Measurements from ENCODE around the gene MAGED4.
"Not testable (repeated sequence)": the region's sequence is repeated elsewhere in the genome, so short reads cannot be mapped to it uniquely, and the experiment has no call there.

MAGED4 gene, protein sequence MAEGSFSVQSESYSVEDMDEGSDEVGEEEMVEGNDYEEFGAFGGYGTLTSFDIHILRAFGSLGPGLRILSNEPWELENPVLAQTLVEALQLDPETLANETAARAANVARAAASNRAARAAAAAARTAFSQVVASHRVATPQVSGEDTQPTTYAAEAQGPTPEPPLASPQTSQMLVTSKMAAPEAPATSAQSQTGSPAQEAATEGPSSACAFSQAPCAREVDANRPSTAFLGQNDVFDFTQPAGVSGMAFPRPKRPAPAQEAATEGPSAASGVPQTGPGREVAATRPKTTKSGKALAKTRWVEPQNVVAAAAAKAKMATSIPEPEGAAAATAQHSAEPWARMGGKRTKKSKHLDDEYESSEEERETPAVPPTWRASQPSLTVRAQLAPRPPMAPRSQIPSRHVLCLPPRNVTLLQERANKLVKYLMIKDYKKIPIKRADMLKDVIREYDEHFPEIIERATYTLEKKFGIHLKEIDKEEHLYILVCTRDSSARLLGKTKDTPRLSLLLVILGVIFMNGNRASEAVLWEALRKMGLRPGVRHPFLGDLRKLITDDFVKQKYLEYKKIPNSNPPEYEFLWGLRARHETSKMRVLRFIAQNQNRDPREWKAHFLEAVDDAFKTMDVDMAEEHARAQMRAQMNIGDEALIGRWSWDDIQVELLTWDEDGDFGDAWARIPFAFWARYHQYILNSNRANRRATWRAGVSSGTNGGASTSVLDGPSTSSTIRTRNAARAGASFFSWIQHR

GRCh38 chrX:52184440-52185077 is at the start of gene MAGED4:
Gene MAGED4, plus strand, starts transcription at chrX:52184888. Its CDS starts 1,035 bp downstream, at chrX:52185923.
- not testable (repeated sequence) for DNase-seq (ENCODE audit: low read depth)

DNA sequence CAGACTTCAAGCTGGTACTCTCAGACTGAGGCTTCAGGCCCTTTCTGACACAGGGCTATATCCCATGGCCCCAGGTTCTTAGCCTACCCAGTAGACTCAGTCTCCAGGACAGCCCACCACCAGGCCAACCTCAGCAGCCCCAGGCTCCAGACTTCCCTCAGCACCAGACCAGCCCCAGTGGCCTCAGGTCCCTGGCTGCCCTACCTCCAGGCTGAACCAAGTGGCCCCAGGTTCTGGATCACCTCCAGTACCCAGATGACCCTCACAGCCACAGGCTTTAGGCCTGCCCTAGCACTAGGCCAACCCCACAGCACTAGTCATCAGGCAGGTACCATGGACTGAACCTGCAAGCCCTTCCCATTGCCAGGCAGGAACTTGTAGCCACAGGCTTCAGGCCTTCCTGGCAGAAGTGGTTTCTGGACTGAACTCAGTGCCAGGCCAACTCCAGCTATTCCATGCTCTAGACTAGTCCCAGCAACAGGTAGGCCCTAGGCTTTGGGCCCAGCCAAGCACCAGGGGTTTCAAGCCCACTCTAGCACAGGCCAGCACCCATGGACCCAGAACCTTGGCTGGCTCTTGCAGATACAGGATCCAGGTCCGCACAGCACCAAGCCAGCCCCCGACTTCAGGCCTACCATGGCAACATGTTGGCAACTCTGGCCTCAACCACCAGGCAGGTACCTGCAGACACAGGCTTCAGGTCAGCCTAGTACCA is 45.7 kb upstream of the MAGED4 start:
- DNase-seq (ENCODE audit: low read depth), result no peak

DNA sequence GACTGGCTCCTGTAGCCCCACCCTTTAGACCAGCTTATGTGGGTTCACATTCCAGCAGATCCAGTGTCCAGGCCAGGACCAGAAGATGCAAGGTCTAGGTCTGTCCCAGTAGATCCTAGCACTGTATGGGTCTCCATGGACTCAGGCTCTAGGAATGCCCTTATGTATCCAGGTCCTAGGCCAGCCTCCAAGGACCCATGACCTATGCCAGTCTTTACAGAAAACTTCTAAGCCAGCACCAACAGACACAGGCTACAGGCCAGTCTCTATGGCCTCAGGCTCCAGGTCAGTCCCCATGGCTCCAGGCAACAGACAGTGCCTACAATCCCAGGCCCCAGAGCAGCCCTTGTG is 45.2 kb upstream of the MAGED4 start:
- DNase-seq (ENCODE audit: low read depth), result no peak

GRCh38 chrX:52140020-52140419 is 44.7 kb upstream of the MAGED4 start:
- no peak for DNase-seq (ENCODE audit: low read depth)

DNA sequence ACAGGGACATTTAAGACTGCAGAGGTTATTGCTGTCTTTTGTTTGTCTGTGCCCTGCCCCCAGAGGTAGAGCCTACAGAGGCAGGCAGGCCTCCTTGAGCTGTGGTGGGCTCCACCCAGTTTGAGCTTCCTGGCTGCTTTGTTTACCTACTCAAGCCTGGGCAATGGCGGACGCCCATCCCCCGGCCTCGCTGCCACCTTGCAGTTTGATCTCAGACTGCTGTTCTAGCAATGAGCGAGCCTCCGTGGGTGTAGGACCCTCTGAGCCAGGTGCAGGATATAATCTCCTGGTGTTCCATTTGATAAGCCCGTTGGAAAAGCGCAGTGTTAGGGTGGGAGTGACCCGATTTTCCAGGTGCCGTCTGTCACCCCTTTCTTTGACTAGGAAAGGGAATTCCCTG is 34.0 kb upstream of the MAGED4 start:
- DNase-seq (ENCODE audit: low read depth), result not testable (repeated sequence)

DNA sequence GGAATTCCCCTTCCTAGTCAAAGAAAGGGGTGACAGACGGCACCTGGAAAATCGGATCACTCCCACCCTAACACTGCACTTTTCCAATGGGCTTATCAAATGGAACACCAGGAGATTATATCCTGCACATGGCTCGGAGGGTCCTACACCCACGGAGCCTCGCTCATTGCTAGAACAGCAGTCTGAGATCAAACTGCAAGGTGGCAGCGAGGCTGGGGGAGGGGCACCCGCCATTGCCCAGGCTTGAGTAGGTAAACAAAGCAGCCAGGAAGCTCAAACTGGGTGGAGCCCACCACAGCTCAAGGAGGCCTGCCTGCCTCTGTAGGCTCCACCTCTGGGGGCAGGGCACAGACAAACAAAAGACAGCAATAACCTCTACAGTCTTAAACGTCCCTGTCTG is 24.5 kb upstream of the MAGED4 start:
- not testable (repeated sequence) for DNase-seq (ENCODE audit: low read depth)

- no peak for DNase-seq (ENCODE audit: low read depth)
These were observed 17.8 kb upstream of the MAGED4 start for GRCh38 chrX:52166840-52167239.

DNA sequence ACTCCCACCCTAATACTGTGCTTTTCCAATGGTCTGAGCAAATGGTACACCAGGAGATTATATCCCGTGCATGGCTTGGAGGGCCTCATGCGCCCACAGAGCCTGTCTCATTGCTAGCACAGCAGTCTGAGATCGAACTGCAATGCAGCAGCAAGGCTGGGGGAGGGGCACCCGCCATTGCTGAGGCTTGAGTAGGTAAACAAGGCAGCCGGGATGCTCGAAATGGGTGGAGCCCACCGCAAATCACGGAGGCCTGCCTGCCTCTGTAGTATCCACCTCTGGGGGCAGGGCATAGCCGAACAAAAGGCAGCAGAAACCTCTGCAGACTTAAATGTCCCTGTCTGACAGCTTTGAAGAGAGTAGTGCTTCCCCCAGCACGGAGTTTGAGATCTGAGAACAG is 13.6 kb upstream of the MAGED4 start:
- DNase-seq (ENCODE audit: low read depth), result not testable (repeated sequence)

DNA sequence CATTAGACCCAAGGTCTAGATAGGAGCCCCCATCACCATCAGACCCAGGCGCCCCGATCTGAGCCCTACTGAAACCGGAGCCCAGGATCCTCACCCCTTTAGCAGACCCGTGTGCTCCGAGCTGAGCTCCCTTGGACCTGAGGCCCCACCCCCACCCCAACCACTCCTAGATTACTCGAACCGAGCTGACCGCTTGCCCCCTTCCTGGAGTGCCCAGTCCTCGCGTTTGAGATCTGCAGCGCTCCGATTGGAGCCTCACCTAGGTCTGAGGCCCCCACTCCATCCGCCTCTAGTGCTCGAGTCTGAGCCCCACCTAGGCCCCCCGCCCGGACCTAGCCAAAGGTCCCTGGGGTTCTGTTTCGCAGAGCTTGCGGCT is 378 bp downstream of the MAGED4 start:
- not testable (repeated sequence) for DNase-seq (ENCODE audit: low read depth)

GRCh38 chrX:52211405-52211804 is 26.7 kb downstream of the MAGED4 start:
- not testable (repeated sequence) for DNase-seq (ENCODE audit: low read depth)

DNA sequence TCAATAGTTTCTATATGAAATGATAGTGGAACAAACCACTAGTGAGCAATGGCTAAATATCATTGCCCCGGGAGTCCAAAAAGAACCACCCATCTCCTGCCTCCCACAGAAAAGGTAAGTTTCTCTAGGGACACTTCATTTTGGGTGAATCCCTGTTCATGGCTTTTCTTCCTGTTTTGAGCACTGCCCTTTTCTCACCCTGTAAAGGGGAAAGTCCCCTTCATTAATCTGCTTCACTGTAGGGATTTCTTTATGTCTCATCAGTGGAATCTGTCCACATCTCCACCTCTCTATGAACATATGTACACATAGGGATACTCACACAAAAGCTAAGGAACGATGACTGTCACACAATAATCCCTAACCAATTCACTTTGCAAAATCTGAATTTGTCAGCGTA is 28.6 kb downstream of the MAGED4 start:
- DNase-seq (ENCODE audit: low read depth), result no peak

DNA sequence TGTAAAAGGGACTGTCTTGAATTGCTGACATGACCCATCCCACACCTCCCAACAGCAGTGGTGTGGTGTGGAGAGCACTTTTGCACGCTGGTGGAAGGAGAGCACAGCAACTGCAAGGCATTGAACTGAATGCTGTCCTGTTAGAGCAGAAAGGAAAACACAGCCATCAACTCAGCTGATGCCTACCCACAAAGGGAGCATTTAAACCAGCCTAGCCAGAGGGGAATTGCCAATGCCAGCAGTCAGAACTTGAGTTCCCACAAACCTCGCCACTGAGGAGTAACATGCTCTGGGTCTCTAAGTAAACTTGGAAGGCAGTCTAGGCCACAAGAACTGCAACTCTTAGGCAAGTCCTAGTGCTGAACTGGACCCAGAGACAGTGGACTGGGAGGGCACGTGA is 31.9 kb downstream of the MAGED4 start:
- no peak for DNase-seq (ENCODE audit: low read depth)

DNA sequence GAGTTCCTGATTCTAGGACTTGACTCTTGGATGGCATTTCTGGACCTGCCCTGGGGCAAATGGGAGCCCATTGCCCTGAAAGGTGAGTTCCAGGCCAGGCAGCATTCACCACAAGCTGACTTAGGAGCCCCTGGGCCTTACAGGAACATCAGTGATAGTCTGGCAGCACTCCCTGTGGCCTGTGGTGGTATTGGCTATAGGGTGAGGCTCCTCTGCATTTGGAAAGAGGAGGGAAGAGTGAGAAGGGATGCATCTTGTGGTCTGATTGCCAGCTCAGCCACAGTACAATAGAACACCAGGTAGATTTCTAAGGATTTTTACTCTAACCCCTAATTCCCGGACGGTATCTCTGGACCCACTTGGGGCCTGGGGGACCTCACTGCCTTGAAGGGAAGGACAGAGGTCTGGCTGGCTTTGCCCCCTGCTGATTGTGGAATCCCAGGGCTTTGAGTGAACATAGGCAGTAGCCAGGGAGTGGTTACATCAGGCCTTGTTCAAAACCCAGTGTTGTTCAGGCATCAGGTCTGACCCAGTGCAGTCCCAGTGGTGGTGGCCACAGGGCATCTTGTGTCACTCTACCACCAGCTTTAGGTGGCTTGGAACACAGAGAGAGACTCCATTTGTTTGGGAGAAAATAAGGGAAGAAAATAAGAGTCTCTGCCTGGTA is 32.9 kb downstream of the MAGED4 start:
- DNase-seq (ENCODE audit: low read depth), result no peak

DNA sequence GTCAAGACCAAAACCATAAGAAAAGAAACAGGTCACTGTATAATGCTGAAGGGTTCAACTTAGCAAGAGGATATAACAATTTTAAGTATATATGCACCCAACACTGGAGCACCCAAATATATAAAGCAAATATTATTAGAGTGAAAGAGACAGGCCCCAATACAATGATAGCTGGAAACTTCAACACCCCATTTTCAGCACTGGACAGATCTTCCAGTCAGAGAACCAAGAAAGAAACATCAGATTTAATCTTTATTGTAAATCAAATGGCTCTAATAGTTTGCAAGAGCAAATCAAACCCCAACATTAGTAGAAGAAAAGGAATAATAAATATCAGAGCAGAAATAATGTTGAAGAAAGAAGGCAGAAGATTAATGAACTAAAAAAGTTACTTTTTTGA is 36.2 kb downstream of the MAGED4 start:
- DNase-seq (ENCODE audit: low read depth), result no peak
